Lower leg skin (tissue), 3 donors: ENCODE data around the gene MBLAC1.

ENCODE experiments used
- POLR2A ChIP-seq, 2 donors: fragments of 450-650 bp; IDR thresholded peaks; one replicate each; pipeline ENCODE4 v1.6.1; 2016 to 2017; ENCODE audit warnings: antibody characterized with exemption in 2 of 2, mild to moderate bottlenecking in 1 of 2, moderate library complexity in 1 of 2
- TF ChIP-seq, protein P1 (sequence below), 3 donors: fragments of 450-650 bp; IDR thresholded peaks; one replicate each; pipeline ENCODE4 v1.5.1; 2016; ENCODE audit warnings: antibody characterized with exemption in 3 of 3, mild to moderate bottlenecking in 3 of 3, moderate library complexity in 2 of 3

DNA sequence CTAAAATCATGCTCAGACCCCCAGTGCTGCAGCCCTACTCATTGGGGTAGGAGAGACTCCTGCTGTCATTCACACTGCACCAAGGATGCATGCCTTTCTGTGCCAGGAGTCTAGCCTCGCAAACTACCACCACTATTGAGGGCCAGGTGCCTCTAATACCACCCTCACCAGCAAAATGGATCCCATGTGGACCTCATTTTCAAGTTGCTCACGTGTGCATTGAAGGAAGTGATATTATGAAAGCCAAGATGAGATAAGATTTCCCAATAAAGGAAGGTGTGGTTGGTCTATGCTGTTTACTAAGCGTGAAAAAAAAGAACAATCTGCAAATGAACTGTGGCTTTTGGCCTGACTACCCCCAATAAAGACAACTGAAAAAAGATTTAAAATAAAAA is 14.8 kb downstream of the MBLAC1 start:
- TF ChIP-seq, protein P1, sequence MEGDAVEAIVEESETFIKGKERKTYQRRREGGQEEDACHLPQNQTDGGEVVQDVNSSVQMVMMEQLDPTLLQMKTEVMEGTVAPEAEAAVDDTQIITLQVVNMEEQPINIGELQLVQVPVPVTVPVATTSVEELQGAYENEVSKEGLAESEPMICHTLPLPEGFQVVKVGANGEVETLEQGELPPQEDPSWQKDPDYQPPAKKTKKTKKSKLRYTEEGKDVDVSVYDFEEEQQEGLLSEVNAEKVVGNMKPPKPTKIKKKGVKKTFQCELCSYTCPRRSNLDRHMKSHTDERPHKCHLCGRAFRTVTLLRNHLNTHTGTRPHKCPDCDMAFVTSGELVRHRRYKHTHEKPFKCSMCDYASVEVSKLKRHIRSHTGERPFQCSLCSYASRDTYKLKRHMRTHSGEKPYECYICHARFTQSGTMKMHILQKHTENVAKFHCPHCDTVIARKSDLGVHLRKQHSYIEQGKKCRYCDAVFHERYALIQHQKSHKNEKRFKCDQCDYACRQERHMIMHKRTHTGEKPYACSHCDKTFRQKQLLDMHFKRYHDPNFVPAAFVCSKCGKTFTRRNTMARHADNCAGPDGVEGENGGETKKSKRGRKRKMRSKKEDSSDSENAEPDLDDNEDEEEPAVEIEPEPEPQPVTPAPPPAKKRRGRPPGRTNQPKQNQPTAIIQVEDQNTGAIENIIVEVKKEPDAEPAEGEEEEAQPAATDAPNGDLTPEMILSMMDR (IDR thresholded peaks at IDR 0.05) = no peak
- no peak for TF ChIP-seq POLR2A (IDR thresholded peaks at IDR 0.05)
